Activated naive CD4-positive, alpha-beta T cell (primary cell): ENCODE results near the gene METTL6.
"Not testable (repeated sequence)": the region's sequence is repeated elsewhere in the genome, so short reads cannot be mapped to it uniquely, and the experiment has no call there.

Source experiments
- DNase-seq, 4 experiments: peaks; one replicate each; lab custom pipeline; 2025; lab: John Stamatoyannopoulos, UW

Gene METTL6

GRCh38 chr3:15451216-15452113 is 24.1 kb upstream of the METTL6 start:
- DNase-seq: no peak

GRCh38 chr3:15450438-15451215 is 23.3 kb upstream of the METTL6 start:
- no peak for DNase-seq

- DNase-seq: no peak
Observed at GRCh38 chr3:15449489-15450224, 22.3 kb upstream of the METTL6 start.

- DNase-seq: no peak
Observed at GRCh38 chr3:15443826-15444524, 16.6 kb upstream of the METTL6 start.

- DNase-seq: no peak
Observed at GRCh38 chr3:15440891-15441290, 13.5 kb upstream of the METTL6 start.

- no peak for DNase-seq
Observed at GRCh38 chr3:15439476-15439875, 12.1 kb upstream of the METTL6 start.

- no peak for DNase-seq
Observed at GRCh38 chr3:15438983-15439382, 11.6 kb upstream of the METTL6 start.

- no peak for DNase-seq
Observed at GRCh38 chr3:15436246-15436645, 8.9 kb upstream of the METTL6 start.

GRCh38 chr3:15434756-15435155 is 7.4 kb upstream of the METTL6 start:
- no peak for DNase-seq

GRCh38 chr3:15433531-15433930 is 6.2 kb upstream of the METTL6 start:
- no peak for DNase-seq

- no peak for DNase-seq
Observed at GRCh38 chr3:15431256-15431837, 4.0 kb upstream of the METTL6 start.

- no peak for DNase-seq
Observed at GRCh38 chr3:15430624-15431023, 3.3 kb upstream of the METTL6 start.

GRCh38 chr3:15429080-15429479 is 1.7 kb upstream of the METTL6 start:
- no peak for DNase-seq

- DNase-seq: no peak
Observed at GRCh38 chr3:15428539-15428938, 1.2 kb upstream of the METTL6 start.

- no peak for DNase-seq
Observed at GRCh38 chr3:15427981-15428380, 637 bp upstream of the METTL6 start.

- DNase-seq: no peak
Observed at GRCh38 chr3:15426579-15427118, 695 bp downstream of the METTL6 start.

- DNase-seq: no peak
Observed at GRCh38 chr3:15420871-15421270, 6.5 kb downstream of the METTL6 start.

GRCh38 chr3:15410966-15411365 is 16.4 kb downstream of the METTL6 start:
- DNase-seq: not testable (repeated sequence)

- no peak for DNase-seq
Observed at GRCh38 chr3:15409774-15410173, 17.6 kb downstream of the METTL6 start.

GRCh38 chr3:15409239-15409638 is 18.1 kb downstream of the METTL6 start:
- no peak for DNase-seq

- no peak for DNase-seq
Observed at GRCh38 chr3:15405448-15406050, 21.8 kb downstream of the METTL6 start.
